IgD-negative memory B cell (primary cell): ENCODE results near the gene POU2F2. TPM values are rescaled to one million over a fixed set of nuclear protein-coding genes. Genes with fewer than 3 reads are reported as not detected.
A peak's percentile ranks its signal among the peaks of the same experiment; 100 is the strongest.
"Not testable (repeated sequence)": the region's sequence is repeated elsewhere in the genome, so short reads cannot be mapped to it uniquely, and the experiment has no call there.

Experiments used
- H3K27ac Mint-ChIP-seq, 3 donors: one replicate each; pipeline ENCODE4 v1.8.0; 2020 to 2022; ENCODE audit warnings: mild to moderate bottlenecking in 3 of 3, mixed read lengths in 3 of 3, moderate library complexity in 1 of 3
- H3K27me3 Mint-ChIP-seq: one replicate; pipeline ENCODE4 v1.8.0; 2021; ENCODE audit warnings: mixed read lengths
- H3K36me3 Mint-ChIP-seq: one replicate; pipeline ENCODE4 v1.8.0; 2020; ENCODE audit warnings: mild to moderate bottlenecking, mixed read lengths
- H3K4me1 Mint-ChIP-seq, 3 donors: one replicate each; pipeline ENCODE4 v1.8.0; 2020 to 2022; ENCODE audit warnings: mixed read lengths in 3 of 3, mild to moderate bottlenecking in 1 of 3
- H3K4me3 Mint-ChIP-seq, 4 donors: one replicate each; pipeline ENCODE4 v1.8.0; 2020 to 2022; ENCODE audit warnings: mild to moderate bottlenecking in 4 of 4, mixed read lengths in 4 of 4, moderate library complexity in 3 of 4
- H3K9me3 Mint-ChIP-seq, 3 donors: one replicate each; pipeline ENCODE4 v1.8.0; 2020 to 2021; ENCODE audit warnings: mixed read lengths in 3 of 3, mild to moderate bottlenecking in 1 of 3
- polyA plus RNA-seq: library from polyadenylated mRNA; unstranded; fragments of 300-500 nt; fragmentation: Illumina TruSeq; gene quantifications from one replicate; pipeline ENCODE4 v1.2.3, GENCODE V29; 2021

The POU2F2 gene
- polyA plus RNA-seq, 1 donor from 2014 or later = 89.1 TPM

GRCh38 chr19:42042455-42043170 is 89.6 kb downstream of the POU2F2 start:
- Mint-ChIP-seq H3K4me1 (peaks cover 0 to 1% (median 0%) of the 10 kb centered on the region in 3 donors), H3K27me3 (peaks cover 5% of the 10 kb centered on the region), H3K27ac (no peak overlapping the region), H3K36me3 (no peaks in the 10 kb centered on the region), H3K4me3 (no peak overlapping the region), H3K9me3 (peaks cover 0 to 2% (median 0%) of the 10 kb centered on the region in 3 donors)

- H3K4me3 Mint-ChIP-seq, H3K9me3 Mint-ChIP-seq, H3K4me1 Mint-ChIP-seq, H3K36me3 Mint-ChIP-seq, H3K27me3 Mint-ChIP-seq: not testable (repeated sequence)
- H3K27ac Mint-ChIP-seq = peak overlapping the region in 1 of 3 donors; percentile 59
These were observed 91.8 kb downstream of the POU2F2 start for GRCh38 chr19:42040491-42040890.

- no peak overlapping the region for H3K27ac Mint-ChIP-seq
- no peaks in the 10 kb centered on the region for H3K36me3 Mint-ChIP-seq
- H3K4me1 Mint-ChIP-seq = peaks cover 0 to 1% (median 0%) of the 10 kb centered on the region in 3 donors
- peaks cover 0 to 2% (median 0%) of the 10 kb centered on the region in 3 donors for H3K9me3 Mint-ChIP-seq
- no peak overlapping the region for H3K4me3 Mint-ChIP-seq
- peaks cover 3% of the 10 kb centered on the region for H3K27me3 Mint-ChIP-seq
These were observed 92.2 kb downstream of the POU2F2 start for GRCh38 chr19:42040031-42040430.

- no peak overlapping the region for H3K27ac Mint-ChIP-seq
- H3K9me3 Mint-ChIP-seq = no peaks in the 10 kb centered on the region
- no peak overlapping the region for H3K4me3 Mint-ChIP-seq
- H3K4me1 Mint-ChIP-seq = peaks cover 5 to 8% (median 5%) of the 10 kb centered on the region in 3 donors
- peaks cover 1% of the 10 kb centered on the region for H3K27me3 Mint-ChIP-seq
- no peaks in the 10 kb centered on the region for H3K36me3 Mint-ChIP-seq
These were observed 93.6 kb downstream of the POU2F2 start for GRCh38 chr19:42038666-42039065.

DNA sequence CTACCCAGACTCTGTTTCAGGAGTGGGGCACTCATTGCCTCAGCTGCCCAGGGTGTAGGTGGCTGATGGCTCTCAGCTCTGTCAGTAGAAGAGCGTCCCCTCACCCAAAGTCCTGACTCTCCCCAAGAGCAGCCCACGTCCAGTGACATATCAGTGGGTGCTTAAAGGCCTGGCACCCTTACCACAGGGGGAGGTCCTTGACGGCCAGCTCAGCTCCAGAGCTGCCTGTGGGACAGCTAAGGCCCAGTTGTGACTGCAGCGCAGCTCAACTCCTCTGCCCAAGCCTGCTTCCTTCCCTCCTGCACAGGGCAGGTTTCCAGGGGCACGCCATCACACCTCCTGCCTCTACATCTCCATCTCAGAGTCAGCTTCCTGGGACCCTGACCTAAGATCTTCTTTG is 94.6 kb downstream of the POU2F2 start:
- Mint-ChIP-seq H3K4me1 (peaks cover 5 to 7% (median 5%) of the 10 kb centered on the region in 3 donors), H3K27ac (no peak overlapping the region), H3K9me3 (peaks cover 0 to 2% (median 0%) of the 10 kb centered on the region in 3 donors)

More for the DNA sequence above, 94.6 kb downstream of the POU2F2 start:
- Mint-ChIP-seq H3K27me3 (peaks cover 5% of the 10 kb centered on the region), H3K36me3 (no peaks in the 10 kb centered on the region), H3K4me3 (no peak overlapping the region)

Other genes with a start within 250 kb of the POU2F2 start
- 203 TPM for gene ARHGEF1, start 249.3 kb downstream of the POU2F2 start, polyA plus RNA-seq
- not detected for gene ERFL, start 204.0 kb downstream of the POU2F2 start, polyA plus RNA-seq
- gene RABAC1, start 173.1 kb downstream of the POU2F2 start, polyA plus RNA-seq = 178 TPM
- gene ATP1A3, start 138.2 kb downstream of the POU2F2 start, polyA plus RNA-seq = 1.2 TPM
- not detected for gene GRIK5, start 62.2 kb downstream of the POU2F2 start, polyA plus RNA-seq
- gene ZNF574, start 56.3 kb downstream of the POU2F2 start, polyA plus RNA-seq = 24.8 TPM
- gene DEDD2, start 85.2 kb upstream of the POU2F2 start, polyA plus RNA-seq = 159 TPM
- gene ZNF526, start 87.9 kb upstream of the POU2F2 start, polyA plus RNA-seq = 8.0 TPM
- 24.5 TPM for gene GSK3A, start 110.2 kb upstream of the POU2F2 start, polyA plus RNA-seq
- 6.7 TPM for gene ERF, start 122.7 kb upstream of the POU2F2 start, polyA plus RNA-seq
- gene CIC, start 136.8 kb upstream of the POU2F2 start, polyA plus RNA-seq = 4.5 TPM
- 0.55 TPM for gene PRR19, start 169.7 kb upstream of the POU2F2 start, polyA plus RNA-seq
- gene PAFAH1B3, start 170.2 kb upstream of the POU2F2 start, polyA plus RNA-seq = 49.0 TPM
- gene TMEM145, start 180.9 kb upstream of the POU2F2 start, polyA plus RNA-seq = not detected
- gene MEGF8, start 193.2 kb upstream of the POU2F2 start, polyA plus RNA-seq = 0.90 TPM